Activated T-cell treated with anti-CD3 and anti-CD28 coated beads for 1 hour (primary cell): ENCODE measurements around the gene TC2N.
"Not testable (repeated sequence)": the region's sequence is repeated elsewhere in the genome, so short reads cannot be mapped to it uniquely, and the experiment has no call there.

Experiments used
- DNase-seq: peaks from one replicate; pipeline ENCODE4 v3.0.0-alpha.2; 2020; ENCODE audit warnings: low read depth

Gene TC2N

GRCh38 chr14:91835197-91835919 is 32.0 kb downstream of the TC2N start:
- DNase-seq = no peak

GRCh38 chr14:91834571-91834970 is 32.8 kb downstream of the TC2N start:
- no peak for DNase-seq

- no peak for DNase-seq
Observed at GRCh38 chr14:91831337-91831736, 36.0 kb downstream of the TC2N start.

DNA sequence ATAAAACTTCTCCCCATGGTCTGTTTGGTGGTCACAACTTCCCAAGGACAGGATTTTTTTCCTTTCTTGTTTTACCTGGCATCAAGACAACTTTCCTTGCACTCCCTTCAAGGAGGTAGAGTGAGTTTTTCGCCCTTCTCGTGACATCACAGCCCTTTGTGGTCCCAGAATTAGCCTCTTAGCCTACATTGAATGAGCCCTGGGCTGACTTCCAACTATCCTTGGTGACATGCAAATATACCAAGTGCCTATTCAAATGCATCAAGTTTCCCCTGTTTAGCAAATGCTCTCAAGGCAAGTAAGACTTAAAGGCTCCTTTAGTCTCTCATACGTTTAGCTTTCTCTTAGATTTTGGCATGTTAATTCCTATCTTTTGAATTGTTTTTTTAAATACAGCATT is 36.6 kb downstream of the TC2N start:
- DNase-seq = no peak

DNA sequence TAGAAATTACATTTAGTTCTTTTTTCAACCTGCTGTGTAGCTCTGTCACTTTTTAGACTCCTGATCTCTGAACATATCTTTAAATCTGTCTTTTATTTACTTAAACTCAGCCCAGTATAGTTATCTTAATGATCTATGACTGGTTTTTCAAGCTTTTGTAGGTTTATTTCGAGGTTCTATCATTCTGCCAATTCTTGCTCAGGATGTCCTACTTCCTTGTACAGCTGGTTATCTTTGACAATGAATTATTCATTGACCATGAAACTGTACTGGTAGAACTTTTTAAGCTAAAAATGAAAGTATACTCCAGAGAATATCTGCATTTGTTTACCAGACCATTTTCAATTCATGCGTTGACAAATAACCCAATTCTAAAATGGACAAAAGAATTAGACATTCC is 37.8 kb downstream of the TC2N start:
- DNase-seq = no peak

- no peak for DNase-seq
Observed at GRCh38 chr14:91827746-91828145, 39.6 kb downstream of the TC2N start.

DNA sequence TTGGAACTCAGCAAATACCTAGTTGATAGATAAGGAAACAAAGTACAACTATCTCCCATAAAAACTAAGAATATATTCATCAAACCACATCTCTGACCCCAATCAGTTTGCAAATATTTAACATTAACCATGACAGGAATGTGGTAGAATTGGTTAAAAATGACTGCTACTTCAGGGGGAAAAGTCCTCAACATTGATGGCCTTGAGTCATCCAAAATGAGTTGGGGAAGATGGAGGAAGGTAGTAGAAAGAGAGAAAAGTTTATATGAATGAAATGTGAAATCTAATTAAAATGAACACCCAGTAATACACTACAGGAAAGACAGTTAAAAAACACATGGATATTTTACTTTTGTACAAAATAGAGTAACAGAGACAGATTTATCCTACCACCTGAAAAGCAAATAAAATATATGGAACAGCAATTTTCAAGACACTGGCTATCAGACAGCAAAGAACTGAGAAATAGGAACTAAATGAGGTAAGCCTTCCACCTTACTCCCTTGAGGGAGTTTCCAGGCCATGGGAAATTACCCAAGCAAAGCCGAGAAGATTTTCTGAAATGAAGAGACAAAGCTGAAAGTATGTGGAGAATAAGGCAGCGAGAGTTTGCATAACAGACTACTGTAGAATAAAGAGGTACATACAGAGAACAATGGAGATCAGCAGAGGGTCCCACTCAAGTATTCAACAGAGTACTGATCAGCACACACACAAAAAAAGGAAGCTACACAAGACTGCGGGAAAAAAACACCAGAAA is 49.6 kb downstream of the TC2N start:
- no peak for DNase-seq

- no peak for DNase-seq
Observed at GRCh38 chr14:91814317-91814716, 53.0 kb downstream of the TC2N start.

- no peak for DNase-seq
Observed at GRCh38 chr14:91810699-91811098, 56.6 kb downstream of the TC2N start.

GRCh38 chr14:91806716-91807115 is 60.6 kb downstream of the TC2N start:
- DNase-seq = no peak

- not testable (repeated sequence) for DNase-seq
Observed at GRCh38 chr14:91806094-91806493, 61.2 kb downstream of the TC2N start.

DNA sequence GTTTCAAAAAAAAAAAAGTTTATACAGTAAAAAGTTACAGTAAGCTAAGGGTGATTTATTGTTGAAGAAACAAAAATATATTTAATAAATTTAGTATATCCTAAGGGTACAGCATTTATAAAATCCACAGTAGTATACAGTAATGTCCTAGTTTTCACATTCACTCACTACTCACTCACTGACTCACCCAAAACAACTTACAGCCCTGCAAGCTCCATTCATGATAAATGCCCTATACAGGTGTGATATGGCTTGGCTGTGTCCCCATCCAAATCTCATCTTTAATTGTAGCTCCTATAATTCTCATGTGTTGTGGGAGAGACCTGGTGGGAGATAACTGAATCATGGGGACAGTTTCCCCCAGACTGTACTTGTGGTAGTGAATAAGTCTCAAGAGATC is 61.7 kb downstream of the TC2N start:
- no peak for DNase-seq

- no peak for DNase-seq
Observed at GRCh38 chr14:91801358-91801757, 66.0 kb downstream of the TC2N start.

GRCh38 chr14:91796617-91797347 is 70.6 kb downstream of the TC2N start:
- DNase-seq = no peak

- no peak for DNase-seq
Observed at GRCh38 chr14:91793704-91794103, 73.6 kb downstream of the TC2N start.

GRCh38 chr14:91786188-91786587 is 81.1 kb downstream of the TC2N start:
- no peak for DNase-seq

DNA sequence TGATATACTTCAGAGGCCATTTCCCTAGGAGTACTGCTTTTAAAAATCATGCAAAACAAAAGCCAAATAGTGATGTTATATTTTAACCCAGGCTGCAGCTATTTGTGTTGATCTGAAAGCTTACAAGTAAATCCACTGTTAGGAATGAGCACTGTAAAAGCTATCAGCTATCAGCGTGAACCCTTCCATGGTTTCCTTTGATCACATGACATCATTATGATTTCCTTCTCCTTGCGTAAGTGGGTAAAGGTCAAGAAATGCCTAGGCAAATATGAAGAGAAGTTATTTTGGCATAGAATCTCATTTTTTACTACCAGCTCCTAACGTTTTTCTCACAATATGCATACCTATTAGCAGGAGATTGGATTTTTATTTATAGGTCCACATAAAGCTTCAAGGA is 86.9 kb downstream of the TC2N start:
- no peak for DNase-seq

GRCh38 chr14:91778217-91778616 is 89.1 kb downstream of the TC2N start:
- no peak for DNase-seq

DNA sequence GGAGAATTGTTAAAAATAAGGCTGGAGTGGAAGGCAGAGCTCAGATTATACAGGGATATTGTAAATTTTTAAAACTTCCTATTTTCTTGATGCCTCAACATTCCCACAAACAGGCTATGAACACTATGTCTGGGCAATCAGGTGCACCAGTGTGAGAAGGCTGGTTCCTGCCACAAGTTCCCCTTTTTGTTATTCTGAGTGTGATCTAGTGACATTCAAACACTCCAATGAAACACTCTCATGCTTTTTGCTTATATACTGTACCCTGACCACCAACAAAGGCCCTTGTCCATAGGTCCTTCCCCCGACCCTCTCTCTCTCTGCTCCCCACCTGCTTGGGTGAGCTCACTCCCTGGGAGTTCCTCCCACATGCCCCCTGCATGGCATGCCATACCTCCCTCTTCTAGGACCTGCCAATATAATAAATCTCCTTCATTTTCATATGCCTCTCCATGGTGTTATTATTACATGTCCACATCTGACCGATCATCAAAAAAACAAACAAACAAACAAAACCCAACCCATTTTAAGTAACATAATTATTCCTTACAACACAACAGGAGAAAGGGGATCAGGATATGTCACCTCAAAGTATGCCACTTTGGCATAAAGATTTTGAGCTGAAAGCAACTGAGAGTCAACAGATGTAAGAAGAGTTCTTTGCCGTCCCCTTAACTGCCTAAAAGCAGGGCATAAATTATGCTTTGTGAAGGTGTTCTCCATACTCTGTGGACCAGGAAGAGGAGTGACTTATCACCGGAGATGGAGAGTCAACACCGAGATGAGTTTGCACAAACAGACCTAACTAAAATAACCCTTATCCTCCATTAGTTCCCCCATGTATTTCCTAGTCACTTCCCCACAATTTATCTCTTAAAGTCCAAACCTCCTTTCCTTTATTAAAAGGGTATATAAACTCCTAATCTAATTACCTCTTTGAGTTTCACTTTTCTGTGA is 92.9 kb downstream of the TC2N start:
- no peak for DNase-seq

- no peak for DNase-seq
Observed at GRCh38 chr14:91770185-91770584, 97.2 kb downstream of the TC2N start.

- DNase-seq = no peak
Observed at GRCh38 chr14:91755570-91756295, 111.6 kb downstream of the TC2N start.
